ENCODE results near the gene ADRA2B.

The ADRA2B gene

DNA sequence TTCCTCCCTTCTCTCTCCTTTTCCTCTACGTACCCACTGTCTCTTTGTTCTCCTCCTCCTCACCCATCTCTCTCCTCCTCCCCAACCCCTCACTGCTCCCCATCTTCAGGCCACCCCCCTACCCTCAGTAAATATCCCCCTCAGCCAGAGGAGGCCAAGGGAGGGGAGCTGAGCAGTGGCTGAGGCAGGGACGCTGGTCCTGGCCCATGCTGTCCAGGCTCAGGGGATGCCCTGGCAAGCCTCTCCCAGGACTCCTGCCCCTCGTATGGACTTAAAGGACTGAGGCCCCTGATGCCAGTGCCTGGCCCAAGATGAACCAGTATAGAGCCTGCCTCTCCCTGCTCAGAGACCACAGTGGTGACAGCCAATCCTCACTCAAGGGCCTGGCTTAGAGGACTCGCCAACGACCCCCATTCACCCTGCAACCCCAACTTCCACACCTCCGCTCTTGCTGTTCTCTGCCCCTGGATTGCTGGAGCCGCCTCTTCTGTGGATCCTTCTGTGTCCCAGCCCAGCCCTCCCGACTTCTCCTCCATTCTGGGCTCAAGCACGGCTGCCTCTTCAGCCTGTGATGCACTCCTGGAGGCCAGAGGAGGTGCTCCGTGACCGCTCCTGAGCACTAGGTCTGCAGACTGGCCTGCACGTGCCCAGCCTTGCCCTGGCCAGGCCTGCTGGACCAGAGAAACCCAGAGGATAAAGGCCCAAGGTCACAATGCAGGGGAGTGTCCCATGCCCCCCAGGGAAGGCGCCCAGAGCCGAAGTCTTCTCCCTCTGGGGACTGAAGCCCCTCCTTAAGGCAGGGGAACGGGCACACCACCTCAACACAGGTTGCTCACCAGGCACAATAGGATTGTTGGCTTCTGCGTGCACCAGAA lies 38.4 kb upstream of the ADRA2B start:
- no peak for DNase-seq (ENCODE audit: low read depth in 1 of 2, low spot score in 1 of 2)
- no peak for TF ChIP-seq JUND (IDR thresholded peaks at IDR 0.05; ENCODE audit: low read depth)
- in situ Hi-C loops (cut with HindIII; ENCODE audit: low pct_unique_long_range_greater_than_20kb, low sequenced_read_pairs): no loop called here

DNA sequence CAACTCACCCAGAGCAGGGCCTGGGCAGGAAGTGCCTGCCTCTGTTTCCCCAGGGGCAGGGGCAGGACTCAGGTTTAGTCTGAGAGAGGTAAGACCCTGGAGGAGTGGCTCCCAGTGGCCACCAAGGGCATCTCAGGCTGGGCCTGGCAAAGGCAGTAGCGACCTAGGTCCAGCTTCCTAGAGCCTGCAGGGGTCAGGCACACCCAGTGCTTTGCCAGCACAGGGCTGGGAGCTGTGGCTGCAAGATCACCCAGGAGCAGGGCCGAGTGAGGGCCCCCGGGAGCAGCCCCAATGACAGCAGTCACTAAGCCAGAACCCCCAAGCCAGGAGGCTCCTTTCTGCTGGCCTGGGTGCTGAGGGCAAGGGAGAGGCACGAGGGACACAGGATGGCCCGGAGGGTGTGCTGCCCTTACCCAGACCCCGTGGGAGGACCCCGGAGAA lies 37.6 kb upstream of the ADRA2B start:
- in situ Hi-C loops (cut with HindIII; ENCODE audit: low pct_unique_long_range_greater_than_20kb, low sequenced_read_pairs): no loop called here
- no peak for TF ChIP-seq JUND (IDR thresholded peaks at IDR 0.05; ENCODE audit: low read depth)
- no peak for DNase-seq (ENCODE audit: low read depth in 1 of 2, low spot score in 1 of 2)

DNA sequence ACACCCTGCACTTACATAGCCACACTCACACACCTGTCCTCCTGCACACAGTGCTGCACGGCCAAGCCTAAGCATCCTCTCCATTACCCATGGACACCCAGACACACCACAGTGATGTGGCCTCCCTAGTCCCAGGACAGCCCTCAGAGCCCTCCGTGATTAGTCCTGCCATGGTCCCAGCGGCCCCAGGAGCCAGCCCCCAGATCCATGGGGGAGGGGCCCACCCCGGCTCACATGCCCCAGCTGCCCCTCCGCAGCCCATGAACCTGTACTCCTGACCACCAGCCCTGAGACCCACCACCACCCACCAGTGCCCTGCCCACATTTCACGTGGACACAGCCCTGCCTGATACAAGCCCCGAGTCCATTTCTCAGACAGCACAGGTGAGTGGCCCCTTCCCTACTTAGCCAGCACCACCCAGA lies 36.9 kb upstream of the ADRA2B start:
- DNase-seq (ENCODE audit: low read depth in 1 of 2, low spot score in 1 of 2): no peak
- in situ Hi-C loops (cut with HindIII; ENCODE audit: low pct_unique_long_range_greater_than_20kb, low sequenced_read_pairs): no loop called here
- TF ChIP-seq JUND (IDR thresholded peaks at IDR 0.05; ENCODE audit: low read depth): no peak

DNA sequence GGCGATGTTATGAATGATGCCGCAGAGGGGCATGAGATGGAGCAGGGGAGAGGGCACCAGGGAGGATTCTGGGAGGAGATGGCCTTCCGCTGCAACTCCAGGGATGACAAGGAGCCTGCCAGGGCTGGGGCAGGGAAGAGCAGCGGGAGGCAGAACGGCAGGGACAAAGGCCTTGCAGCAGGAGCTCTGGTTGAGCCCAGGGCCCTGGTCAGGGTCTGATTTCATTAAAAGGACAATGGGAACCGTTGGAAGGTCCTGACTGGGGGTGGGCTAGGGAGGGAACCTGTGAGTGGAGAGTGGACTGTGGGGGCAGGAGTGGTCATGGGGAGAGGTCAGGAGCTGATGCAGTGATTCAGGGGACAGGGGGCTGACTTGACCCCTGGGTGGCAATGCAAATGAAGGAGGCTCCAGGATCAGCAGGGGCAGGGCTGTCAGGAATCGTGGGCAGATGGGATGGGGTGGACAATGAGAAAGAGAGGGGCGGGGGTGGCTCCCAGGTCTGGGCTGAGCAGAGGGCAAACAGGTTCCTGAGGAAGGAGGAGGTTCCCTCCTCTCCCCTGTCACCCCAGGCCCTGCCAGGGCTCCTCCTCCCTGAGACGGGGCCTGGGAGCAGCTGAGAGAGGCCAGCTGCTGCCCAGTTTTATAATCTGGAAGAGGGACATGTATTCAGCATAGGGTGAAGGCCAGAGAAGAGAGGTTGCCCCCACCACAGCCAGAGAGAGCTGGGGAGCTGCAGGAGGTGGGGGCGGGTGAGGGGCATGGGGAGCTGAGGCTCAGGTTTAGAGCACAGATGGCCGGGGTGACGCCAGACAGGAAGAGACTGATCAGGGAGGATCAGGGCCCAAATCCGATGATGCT lies 36.2 kb upstream of the ADRA2B start:
- in situ Hi-C loops (cut with HindIII; ENCODE audit: low pct_unique_long_range_greater_than_20kb, low sequenced_read_pairs): no loop called here
- no peak for DNase-seq (ENCODE audit: low read depth in 1 of 2, low spot score in 1 of 2)
- no peak for TF ChIP-seq JUND (IDR thresholded peaks at IDR 0.05; ENCODE audit: low read depth)

DNA sequence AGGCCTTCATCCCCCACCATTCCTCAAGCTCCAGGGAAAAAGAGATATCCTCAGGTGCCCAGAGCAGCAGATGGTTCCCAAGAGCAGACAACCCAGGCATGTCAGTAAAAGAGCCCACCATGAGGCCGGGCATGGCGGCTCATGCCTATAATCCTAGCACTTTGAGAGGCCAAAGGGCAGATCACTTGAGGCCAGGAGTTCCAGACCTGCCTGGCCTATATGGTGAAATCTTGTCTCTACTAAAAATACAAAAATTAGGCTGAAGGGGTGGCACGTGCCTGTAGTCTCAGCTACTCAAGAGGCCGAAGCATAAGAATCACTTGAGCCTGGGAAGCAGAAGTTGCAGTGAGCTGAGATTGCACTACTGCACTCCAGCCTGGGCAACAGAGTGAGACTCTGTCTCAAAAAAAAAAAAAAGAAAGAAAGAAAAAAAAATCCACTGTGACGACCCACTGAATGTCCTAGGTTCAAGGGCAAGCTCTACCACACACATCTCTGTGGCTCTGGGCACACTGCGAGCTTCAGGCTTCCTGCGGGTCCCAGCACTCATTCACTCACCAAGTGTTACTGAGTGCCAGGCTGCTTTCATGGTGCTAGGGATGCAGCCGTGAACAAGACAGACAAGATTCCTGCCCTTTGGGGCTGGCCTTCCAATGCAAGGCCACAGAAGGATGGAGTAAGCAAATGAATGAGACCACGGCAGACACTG lies 35.4 kb upstream of the ADRA2B start:
- TF ChIP-seq JUND (IDR thresholded peaks at IDR 0.05; ENCODE audit: low read depth): no peak
- no peak for DNase-seq (ENCODE audit: low read depth in 1 of 2, low spot score in 1 of 2)
- in situ Hi-C loops (cut with HindIII; ENCODE audit: low pct_unique_long_range_greater_than_20kb, low sequenced_read_pairs): no loop called here

DNA sequence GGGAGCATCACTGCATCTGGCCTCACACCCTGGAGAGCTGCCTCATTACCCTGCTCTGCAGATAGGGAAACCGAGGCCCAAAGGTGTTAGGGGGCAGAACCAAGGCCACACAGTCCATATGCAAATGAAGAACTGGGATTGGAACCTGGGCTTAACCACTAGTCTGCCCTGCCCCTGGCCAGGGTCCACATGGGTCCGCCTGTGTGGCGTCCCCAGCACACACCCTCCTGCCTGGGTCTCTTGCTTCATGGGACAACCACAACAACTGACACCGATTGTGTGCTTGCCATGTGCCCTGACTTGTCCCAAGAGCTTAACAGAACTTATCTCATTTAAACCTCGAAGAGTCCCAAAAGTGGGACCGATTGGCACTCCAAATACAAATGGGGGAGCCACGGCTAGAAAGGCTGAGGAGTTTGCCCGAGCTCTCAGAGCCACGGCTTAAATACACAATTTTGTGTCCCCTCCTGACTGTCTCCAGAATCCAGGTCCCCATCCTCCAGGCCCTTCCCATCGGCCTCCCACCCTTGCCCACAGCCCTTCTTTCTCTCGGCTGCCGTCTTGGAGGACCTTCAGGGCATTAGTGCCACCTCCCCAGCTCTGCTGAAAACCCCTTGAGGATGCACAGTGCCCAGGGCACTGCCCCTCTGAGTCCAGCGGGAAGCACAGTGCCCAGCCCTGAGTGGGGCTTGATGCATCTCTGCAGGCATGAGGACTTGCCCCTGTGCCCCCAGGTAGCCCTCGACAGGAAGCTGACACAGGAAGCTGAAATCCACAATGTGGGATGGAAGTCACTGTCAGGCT lies 34.6 kb upstream of the ADRA2B start:
- in situ Hi-C loops (cut with HindIII; ENCODE audit: low pct_unique_long_range_greater_than_20kb, low sequenced_read_pairs): no loop called here

DNA sequence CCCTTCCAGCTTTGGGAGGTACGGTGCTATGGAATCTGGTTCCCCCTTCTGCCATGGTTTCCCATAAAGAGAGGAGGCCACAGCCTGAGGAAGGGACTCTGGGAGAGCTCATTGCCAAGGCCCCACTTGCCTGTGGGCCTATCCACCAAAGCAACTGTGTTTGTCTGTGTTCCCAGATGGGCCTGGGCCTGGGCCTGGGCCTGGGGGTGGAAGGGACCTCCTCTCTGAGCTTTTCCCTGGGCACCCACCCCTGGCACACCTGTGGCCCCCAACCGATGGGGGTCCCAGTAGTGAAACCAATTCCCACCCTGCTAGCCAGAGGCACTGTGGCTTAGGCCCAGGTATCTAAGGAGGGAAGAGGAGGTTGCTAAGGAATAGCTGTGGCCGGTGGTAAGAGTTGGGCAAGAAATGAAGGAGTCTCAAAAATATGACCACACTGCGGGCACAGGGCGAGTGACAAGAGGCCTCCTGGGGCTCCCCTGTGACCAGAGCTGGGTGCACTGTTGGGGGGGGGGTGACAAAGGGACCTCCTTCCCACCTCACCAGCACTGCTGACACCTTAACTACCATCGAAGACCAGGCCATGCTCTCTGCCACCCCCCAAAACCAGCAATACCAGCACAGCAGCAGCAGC lies 33.8 kb upstream of the ADRA2B start:
- DNase-seq (ENCODE audit: low read depth in 1 of 2, low spot score in 1 of 2): no peak
- TF ChIP-seq JUND (IDR thresholded peaks at IDR 0.05; ENCODE audit: low read depth): no peak
- in situ Hi-C loops (cut with HindIII; ENCODE audit: low pct_unique_long_range_greater_than_20kb, low sequenced_read_pairs): no loop called here

More for the DNA sequence above, 34.6 kb upstream of the ADRA2B start:
- TF ChIP-seq JUND (IDR thresholded peaks at IDR 0.05; ENCODE audit: low read depth): no peak
- no peak for DNase-seq (ENCODE audit: low read depth in 1 of 2, low spot score in 1 of 2)

DNA sequence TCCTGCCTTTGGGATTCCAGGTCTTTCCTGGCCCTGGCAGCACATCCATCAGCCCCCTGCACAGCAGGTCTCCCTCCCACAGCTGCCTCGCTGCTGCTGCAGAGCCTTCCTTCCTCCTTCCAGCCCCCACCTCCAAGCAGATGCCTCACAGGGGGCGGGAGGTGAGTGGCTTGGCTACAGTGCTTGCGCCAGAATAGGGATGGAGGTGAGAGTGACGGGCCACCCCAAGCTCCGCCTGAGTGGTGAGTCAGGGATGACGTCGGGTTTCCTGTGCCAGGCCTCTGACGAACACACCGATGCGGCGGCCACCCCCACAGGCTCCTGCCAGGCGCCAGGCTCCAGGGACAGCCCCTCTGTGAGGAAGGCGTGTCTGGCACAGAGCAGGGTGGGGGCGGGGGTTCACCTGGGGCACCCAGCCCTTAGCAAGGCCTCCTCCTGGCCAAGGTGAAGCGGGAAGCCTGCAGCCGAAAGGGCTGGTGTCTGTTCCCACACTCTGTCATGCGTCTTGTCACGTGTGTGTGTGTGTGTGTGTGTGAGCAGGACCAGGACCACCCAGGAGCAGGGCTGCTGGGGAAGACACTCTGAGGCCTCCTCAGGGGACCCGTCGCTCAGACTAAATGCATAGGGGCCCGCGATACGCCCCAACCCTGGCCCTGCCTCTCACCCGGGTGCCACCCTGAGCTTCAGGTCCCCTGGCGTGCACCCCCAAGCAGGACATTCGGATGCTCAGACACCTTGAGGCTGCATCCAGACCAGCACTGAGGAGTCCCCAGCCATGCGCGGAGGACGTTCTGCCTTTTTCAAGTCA lies 32.2 kb upstream of the ADRA2B start:
- in situ Hi-C loops (cut with HindIII; ENCODE audit: low pct_unique_long_range_greater_than_20kb, low sequenced_read_pairs): no loop called here
- TF ChIP-seq JUND (IDR thresholded peaks at IDR 0.05; ENCODE audit: low read depth): no peak
- no peak for DNase-seq (ENCODE audit: low read depth in 1 of 2, low spot score in 1 of 2)

DNA sequence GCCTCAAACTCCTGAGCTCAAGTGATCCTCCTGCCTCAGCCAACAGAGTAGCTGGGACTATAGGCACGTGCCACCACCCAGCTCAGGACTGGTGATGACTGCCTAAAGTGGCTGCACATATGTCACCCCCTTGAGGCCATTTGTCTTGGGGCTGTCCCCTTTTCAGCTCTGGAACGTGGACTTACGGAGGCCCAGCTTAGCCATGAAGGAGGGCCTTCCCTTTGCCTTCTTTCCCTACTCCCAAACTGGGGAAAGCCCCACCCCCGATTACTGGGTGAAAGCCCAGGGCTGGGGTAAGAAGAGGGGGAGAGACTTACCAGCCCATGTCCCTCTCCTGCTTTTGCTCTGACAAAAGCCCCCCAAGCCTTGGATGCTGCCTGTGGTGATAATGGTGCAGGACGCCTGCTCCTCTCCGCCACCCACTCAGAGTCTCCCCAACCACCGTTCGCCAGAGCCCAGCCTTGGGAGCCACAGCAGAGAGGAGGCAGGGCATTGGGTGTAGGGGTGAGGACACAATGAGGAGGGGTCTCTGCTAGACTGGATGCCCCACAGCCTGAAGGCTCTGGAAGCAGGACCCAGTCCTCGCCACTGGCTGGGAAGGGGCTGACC lies 31.3 kb upstream of the ADRA2B start:
- in situ Hi-C loops (cut with HindIII; ENCODE audit: low pct_unique_long_range_greater_than_20kb, low sequenced_read_pairs): no loop called here
- no peak for TF ChIP-seq JUND (IDR thresholded peaks at IDR 0.05; ENCODE audit: low read depth)
- DNase-seq (ENCODE audit: low read depth in 1 of 2, low spot score in 1 of 2): no peak

DNA sequence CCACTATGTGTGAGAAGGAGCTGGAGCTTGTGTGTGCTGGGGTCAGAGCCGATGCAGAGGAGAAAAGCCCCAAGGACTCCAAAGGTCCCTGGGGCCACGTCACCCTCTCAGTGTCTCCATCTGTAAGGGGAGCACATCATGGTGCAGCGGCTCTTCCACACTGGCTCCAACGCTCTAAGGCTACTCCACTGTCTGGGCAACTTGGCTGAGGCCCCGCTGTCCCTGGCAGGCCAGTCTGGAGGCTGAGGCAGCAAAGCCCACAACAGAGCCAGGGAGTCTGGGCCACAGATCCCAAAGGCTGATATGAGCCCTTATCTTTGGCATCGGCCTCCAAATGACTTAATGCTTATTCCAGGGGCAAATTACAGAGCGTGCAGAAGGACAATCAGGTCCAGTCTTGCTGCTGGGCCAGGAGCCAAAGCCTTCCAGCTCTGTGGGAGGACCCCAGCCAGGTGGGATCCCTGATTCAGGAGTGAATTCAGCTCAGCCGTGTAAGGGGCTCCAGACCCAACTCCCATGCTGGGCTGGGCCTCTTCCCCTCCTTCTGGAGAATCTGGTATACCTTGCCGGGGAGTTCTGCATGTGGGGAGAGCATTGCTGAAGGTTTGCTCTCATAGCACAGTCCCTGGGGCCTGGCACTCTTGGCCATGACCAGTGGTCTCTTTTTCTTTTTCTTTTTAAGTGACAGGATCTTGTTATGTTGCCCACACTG lies 30.7 kb upstream of the ADRA2B start:
- in situ Hi-C loops (cut with HindIII; ENCODE audit: low pct_unique_long_range_greater_than_20kb, low sequenced_read_pairs): no loop called here

More for the DNA sequence above, 30.7 kb upstream of the ADRA2B start:
- DNase-seq (ENCODE audit: low read depth in 1 of 2, low spot score in 1 of 2): no peak
- TF ChIP-seq JUND (IDR thresholded peaks at IDR 0.05; ENCODE audit: low read depth): no peak

Measured in T47D (cell line).